Activated T-cell treated with anti-CD3 and anti-CD28 coated beads for 24 hours (primary cell): Measurements from ENCODE around the gene MLLT6.
"Not testable (repeated sequence)": the region's sequence is repeated elsewhere in the genome, so short reads cannot be mapped to it uniquely, and the experiment has no call there.

ENCODE experiments used
- DNase-seq: peaks from one replicate; pipeline ENCODE4 v3.0.0-alpha.2; 2020; ENCODE audit warnings: low read depth

Gene MLLT6

GRCh38 chr17:38707678-38708351 lies 2.7 kb downstream of the MLLT6 start:
- DNase-seq, result no peak

DNA sequence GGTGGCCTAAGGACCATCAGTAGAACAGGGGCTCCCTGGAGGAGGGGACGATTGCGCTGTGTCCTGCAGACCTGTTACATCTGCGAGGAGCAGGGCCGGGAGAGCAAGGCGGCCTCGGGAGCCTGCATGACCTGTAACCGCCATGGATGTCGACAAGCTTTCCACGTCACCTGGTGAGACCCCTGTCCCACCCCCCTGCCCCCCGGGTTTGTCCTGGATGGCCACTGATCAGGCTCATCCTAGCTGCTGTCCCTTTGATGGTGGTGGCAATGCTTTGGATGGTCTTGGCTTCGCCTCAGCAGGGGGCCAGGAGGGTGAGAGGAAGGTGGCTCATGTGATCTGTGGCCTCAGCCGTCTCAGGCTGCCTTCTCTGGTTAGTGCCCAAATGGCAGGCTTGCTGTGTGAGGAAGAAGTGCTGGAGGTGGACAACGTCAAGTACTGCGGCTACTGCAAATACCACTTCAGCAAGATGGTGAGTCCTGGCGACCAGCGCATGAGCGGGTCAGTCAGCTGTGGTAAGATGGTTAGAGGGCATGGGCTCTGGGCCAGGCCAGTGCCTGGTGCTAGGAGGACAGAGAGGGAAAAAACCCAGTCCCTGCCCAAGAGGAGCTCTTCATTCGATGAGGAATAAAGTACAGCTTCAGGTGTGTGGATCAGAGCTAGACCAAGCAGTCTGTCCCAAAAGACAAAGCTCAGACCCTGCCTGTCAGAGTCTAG lies 4.2 kb downstream of the MLLT6 start:
- DNase-seq, result no peak

DNA sequence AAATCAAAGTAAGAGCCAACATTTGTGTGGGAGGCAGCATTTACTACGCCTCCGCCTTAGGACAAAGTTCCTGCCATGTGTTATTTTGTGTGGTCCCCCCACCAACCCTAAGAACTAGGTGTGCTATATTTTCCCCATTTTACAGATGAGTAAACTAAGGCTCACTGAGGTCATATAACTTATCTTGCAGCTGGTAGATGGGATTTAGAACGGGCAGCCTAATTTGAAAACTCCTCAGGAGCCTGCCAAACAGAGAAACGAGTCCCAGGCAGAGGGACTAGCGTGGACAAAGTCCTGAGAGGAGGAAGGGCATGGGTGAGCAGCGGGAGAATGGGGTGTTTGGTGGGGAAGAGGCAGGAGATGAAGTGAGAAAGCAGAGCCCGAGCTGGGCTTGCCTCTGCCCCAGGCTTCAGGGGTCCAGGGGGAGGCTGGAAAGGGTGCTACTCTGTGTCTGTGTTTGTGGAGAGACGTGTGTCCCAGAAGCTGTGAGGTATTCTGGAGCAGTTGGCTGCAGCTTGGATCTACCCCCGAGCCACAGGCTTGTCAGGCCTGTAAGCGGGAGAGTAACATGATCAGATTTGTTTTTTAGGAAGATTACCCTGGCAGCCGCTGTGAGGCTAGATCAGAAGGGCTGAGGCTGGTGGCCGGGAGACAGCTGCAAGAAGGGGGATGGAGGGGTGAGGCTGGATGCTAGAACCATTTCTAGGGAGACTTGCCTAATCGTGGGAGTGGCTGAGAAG lies 5.0 kb downstream of the MLLT6 start:
- DNase-seq, result no peak

DNA sequence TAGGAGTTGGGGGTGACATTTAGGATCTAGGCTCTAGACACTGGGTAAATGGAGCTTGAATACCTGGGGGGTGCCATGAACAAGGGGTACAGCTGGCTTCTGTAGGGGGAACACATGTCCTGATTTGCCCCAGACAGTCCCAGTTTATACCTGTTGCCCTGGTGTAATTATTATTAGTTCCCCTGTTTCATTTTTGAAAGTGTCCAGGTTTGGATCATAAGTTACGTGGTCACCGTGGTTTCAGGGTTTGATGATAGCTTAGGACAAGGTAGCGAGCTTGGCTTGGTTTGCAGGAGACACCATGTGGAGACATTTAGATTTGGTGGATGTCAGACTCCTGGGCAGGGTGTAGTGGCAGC lies 5.5 kb downstream of the MLLT6 start:
- DNase-seq, result no peak

- DNase-seq, result no peak
Observed at GRCh38 chr17:38710985-38711384, 5.9 kb downstream of the MLLT6 start.

DNA sequence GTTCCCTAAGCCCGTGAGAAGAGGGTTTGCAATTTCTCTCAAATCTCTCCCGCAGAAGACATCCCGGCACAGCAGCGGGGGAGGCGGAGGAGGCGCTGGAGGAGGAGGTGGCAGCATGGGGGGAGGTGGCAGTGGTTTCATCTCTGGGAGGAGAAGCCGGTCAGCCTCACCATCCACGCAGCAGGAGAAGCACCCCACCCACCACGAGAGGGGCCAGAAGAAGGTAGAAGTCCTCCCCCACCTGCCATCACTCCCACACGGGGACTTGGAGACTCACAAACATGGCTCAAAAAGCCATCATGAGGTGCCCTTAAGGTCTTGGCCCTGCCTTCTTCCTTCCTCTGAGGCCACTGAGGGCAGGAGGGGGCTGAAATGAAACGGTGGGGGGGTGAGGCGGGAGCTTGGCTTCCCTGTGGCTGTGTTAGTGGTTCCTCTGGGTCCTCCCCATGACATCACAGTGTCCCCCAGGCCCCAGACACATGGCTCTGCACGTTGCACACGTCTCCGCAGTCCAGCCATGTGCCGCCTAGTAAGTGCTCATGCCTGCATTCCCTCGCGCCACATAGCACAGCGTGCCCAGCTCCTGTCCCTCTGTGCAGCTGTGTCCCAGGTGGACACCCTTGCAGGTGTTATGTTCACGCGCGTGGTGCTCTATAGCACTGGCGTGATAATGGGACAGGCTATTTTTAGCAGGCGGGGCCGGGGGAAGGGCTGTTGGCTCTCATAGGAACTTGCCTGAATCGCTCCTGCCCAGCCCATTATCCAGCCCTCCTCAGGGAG lies 6.9 kb downstream of the MLLT6 start:
- DNase-seq, result no peak

- no peak for DNase-seq
Observed at GRCh38 chr17:38712593-38712992, 7.5 kb downstream of the MLLT6 start.

DNA sequence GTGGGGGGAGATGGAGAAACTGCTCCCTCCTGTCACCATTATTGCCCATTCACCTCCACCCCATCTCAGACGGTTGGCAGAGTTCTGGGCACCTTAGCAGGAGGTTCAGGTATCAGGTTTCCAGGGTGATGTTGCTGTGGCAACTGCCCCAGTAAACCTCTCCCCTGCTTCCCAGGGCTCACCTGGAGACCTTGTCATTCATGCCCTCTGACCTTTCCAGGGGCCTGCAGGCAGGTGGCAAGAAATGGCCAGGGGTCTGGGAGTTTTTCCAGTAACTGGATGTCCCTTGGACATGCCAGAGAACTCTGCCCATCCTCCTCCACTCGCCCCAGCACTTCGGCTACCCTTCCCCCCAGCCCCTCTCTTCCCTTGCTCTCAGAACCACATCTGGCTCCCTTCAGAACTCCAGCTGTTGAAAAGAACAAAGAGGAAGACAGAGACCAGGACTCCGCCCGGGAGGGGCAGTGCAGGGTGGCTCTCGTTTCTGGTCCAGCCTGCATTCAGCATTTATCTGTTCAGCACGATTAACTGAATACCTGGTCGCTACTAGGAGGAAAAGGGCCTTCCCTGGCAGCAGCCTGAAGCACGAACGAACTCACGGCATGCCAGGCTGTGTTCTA lies 8.5 kb downstream of the MLLT6 start:
- DNase-seq, result no peak

GRCh38 chr17:38715216-38715943 lies 10.3 kb downstream of the MLLT6 start:
- no peak for DNase-seq

GRCh38 chr17:38716368-38717005 lies 11.4 kb downstream of the MLLT6 start:
- DNase-seq, result no peak

DNA sequence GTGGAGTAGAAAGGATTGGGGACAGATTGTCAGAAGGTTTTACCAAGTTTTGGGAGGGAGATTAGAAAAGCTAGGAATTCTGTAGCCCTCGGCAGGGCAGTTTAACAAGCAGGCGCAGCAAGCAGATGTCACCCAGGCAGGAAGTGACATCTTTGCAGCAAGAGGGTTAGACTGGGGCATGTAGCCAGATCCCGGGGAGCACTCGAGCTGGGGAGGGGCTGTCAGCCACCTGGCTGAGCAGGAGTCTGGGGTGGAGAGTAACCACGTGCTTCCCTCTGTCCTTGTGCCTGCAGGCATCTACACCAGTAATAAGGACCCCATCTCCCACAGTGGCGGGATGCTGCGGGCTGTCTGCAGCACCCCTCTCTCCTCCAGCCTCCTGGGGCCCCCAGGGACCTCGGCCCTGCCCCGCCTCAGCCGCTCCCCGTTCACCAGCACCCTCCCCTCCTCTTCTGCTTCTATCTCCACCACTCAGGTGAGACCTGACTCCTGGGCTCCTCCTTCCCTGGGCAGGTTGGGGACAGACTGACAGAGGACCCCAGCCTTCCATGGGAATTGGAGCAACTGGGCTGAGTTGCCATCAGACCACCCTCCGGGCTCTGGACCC lies 12.2 kb downstream of the MLLT6 start:
- DNase-seq, result no peak

GRCh38 chr17:38719289-38719942 lies 14.3 kb downstream of the MLLT6 start:
- no peak for DNase-seq

DNA sequence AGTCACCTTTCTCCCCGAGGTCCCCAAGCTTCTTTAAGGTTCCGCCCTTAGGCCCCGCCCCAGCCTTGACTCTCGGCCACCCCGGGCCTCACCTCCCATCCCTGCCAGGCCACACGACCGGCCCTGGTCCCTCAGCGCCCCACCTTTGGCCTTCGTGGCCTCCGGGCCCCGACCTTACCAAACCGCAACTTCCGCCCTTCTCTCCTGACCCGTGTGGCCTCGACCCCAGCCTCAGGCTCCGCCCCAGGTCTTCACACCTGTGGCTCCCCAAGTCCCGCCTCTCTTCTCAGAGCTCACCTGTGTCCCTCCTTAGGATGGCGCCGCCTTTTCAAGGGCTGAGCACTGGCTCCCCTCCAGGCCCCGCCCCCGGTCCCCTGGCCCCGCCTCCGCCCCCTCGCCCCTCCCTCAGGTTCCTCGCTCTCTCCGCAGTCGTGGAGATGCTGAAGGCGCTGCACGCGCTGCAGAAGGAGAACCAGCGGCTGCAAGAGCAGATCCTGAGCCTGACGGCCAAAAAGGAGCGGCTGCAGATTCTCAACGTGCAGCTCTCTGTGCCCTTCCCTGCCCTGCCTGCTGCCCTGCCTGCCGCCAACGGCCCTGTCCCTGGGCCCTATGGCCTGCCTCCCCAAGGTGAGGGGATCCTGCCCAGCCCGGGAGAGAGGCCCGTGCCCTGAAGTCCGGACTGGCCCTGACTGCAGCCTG lies 15.0 kb downstream of the MLLT6 start:
- DNase-seq, result no peak

- no peak for DNase-seq
Observed at GRCh38 chr17:38720941-38721340, 15.9 kb downstream of the MLLT6 start.

DNA sequence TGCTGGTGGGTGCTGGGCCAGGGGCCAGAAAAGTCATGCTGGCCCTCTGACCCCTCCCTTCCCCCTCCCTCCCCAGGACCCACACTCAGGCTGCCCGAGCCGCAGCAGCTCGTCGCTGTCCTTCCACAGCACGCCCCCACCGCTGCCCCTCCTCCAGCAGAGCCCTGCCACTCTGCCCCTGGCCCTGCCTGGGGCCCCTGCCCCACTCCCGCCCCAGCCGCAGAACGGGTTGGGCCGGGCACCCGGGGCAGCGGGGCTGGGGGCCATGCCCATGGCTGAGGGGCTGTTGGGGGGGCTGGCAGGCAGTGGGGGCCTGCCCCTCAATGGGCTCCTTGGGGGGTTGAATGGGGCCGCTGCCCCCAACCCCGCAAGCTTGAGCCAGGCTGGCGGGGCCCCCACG lies 16.7 kb downstream of the MLLT6 start:
- no peak for DNase-seq

GRCh38 chr17:38724337-38724988 lies 19.4 kb downstream of the MLLT6 start:
- DNase-seq, result no peak

- no peak for DNase-seq
Observed at GRCh38 chr17:38725066-38725465, 20.0 kb downstream of the MLLT6 start.

DNA sequence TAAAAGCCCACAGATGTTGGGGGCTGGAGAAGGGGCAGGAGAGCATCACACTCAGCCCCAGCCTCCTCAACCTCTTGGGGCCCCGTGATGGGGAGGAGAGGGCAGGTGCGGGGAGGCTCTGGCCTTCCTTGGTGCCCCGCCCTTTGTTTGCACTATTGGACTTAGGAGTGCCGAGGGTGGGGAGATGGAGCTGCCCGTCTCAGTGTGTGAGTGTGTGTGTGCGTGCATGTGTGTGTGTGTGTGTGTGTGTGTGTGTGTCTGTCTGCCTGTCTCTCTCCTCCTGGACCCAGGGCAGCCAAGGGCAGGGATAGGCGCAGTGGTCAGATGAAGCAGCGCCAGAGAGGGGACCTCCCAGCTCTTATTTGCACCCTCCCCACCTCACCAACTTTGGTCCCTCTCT lies 21.1 kb downstream of the MLLT6 start:
- not testable (repeated sequence) for DNase-seq

DNA sequence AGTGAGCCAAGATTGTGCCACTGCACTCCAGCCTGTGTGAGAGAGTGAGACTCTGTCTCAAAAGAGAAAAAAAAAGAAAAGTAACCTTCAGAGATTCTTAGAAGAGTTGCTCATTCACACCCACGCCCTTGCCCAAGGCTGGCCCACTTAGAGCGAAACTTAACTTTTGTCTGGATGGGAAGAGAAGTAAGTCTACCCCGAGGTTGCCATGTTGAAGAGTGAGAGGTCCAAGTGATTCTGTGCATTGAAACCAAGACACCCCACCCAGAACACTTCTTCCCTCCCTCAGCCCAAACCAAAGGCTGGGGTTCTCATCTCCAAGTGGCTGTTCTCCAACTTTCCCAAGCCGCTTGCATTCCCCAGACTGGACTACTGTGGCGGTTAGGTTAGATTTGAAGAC lies 22.7 kb downstream of the MLLT6 start:
- DNase-seq, result peak; percentile 77
